Neural crest cell (in vitro differentiated cells): ENCODE measurements around the gene PRRG3. TPM values are rescaled to one million over a fixed set of nuclear protein-coding genes. Genes with fewer than 3 reads are reported as not detected.
A peak's percentile ranks its signal among the peaks of the same experiment; 100 is the strongest.

Source experiments
- DNase-seq: peaks from one replicate; pipeline ENCODE4 v3.0.0; 2021; ENCODE audit warnings: low read depth, mixed read lengths, low spot score
- H3K27ac Mint-ChIP-seq: one replicate; pipeline ENCODE4 v1.8.0; 2021; ENCODE audit warnings: mild to moderate bottlenecking, mixed read lengths; ENCODE audit not compliant: unreplicated experiment
- H3K27me3 Mint-ChIP-seq: 2 replicates; pipeline ENCODE4 v1.8.0; 2021; ENCODE audit warnings: low read depth, mild to moderate bottlenecking, mixed read lengths
- H3K36me3 Mint-ChIP-seq: 2 replicates; pipeline ENCODE4 v1.8.0; 2021; ENCODE audit warnings: low read depth, mild to moderate bottlenecking, mixed read lengths
- H3K4me1 Mint-ChIP-seq: 2 replicates; pipeline ENCODE4 v1.8.0; 2021; ENCODE audit warnings: mixed read lengths
- H3K4me3 Mint-ChIP-seq: one replicate; pipeline ENCODE4 v1.8.0; 2021; ENCODE audit warnings: mild to moderate bottlenecking, mixed read lengths
- H3K9me3 Mint-ChIP-seq: 2 replicates; pipeline ENCODE4 v1.8.0; 2021; ENCODE audit warnings: mixed read lengths
- CTCF ChIP-seq: fragments of 200-600 bp; sonication (generic); conservative IDR thresholded peaks from 2 replicates; pipeline ENCODE4 v1.5.0; 2021; ENCODE audit warnings: antibody characterized with exemption, mild to moderate bottlenecking
- long read RNA-seq: library from polyadenylated mRNA; unstranded; transcript quantifications from one replicate; pipeline ENCODE4 v2.0.0, GENCODE V29; 2020
- total RNA-seq: library from RNA; stranded (reverse); gene quantifications from 2 replicates; pipeline ENCODE4 v1.2.1, GENCODE V29; 2021

PRRG3 gene
- total RNA-seq: 2.6 and 2.9 TPM in 2 replicates
- long read RNA-seq: 0 reads

DNA sequence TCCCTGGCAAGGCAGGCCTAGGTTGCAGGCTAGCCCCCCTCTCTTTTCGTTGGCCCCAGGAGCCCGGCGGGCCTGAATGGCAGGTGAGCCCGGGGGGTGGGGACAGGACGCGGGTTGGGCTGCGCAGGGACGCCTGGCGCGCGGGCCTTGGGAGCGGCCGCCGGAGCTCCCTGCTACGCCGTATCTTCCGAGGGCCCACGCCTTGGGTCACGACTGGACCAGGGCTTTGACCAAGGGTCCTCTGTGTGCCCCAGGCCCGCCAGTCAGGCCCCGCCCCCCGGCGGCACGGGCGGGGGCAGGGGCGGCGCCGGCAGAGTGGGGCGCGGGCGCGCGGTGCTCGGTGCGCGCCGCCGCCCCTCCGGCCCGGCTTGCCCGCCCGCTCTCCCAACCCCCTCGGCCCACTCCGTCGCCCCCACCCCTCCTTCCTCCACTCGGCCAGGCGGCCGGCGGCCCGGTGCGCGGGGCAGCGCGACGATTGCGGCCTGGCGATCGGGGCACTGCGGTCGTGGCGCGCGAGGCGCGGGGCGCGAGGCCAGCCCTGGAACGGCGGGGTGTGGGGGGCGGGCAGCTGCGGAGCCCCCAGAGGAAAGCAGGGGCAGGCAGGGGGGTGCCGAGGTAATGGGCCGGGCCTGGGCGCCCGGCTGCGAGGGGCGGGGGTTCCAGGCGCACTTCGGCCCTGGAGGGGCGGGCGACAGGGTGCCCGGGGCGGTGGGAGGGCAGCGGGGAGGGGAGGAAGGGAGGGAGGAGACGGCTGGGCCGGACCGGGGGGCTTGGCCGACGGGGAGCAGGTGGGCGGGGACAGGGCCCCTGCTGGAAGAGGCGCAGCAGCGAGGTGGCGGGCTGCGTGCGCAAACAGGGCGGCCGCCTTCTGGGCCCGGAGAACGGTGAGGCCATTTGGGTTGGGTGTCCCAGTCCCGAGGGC is at the start of gene PRRG3:
Gene PRRG3 (plus strand): TSS at position 798 of the 922 bp plus-strand sequence. CDS start 3,357 bp downstream, outside the sequence.
- H3K4me3 Mint-ChIP-seq: peak within 1 kb of the TSS; percentile 68
- peaks cover 13% of the 10 kb centered on the region for H3K4me1 Mint-ChIP-seq
- peaks cover 19% of the 10 kb centered on the region for H3K27me3 Mint-ChIP-seq
- peaks cover 5% of the 10 kb centered on the region for H3K36me3 Mint-ChIP-seq
- TF ChIP-seq CTCF: no peak
- DNase-seq: peak; percentile 7
- peaks cover 8% of the 10 kb centered on the region for H3K9me3 Mint-ChIP-seq
- no peak within 1 kb of the TSS for H3K27ac Mint-ChIP-seq

DNA sequence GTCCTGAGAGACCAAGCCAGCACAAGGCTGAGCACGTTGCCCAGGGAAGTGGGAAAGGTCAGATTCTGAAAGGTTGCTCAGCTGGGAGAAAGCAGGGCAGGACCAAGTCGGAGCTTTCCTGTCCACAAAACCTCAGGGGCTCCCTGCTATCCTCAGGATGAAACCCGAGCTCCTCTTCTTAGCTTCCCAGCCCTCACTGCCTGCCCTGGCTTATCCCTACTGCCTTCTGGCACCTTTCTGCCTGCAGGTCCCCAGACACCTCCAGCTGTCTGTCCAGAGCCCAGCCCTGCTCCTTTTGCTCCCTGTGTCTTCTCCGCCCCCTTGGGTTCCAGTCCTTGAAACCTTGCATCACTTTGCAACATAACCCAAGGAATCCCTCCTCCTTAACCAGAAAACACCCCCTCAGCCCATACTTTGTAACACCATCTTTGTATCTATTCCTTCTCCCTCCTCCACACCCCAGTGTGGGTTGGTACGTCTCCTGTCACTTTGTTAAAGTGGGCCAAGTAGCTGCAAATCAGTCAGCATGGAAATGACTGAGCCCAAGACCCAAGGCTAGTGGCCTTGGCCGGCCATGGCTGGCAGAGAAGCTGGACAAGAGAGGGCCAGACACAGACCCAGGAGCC is 20.0 kb upstream of the PRRG3 start:
- no peak for TF ChIP-seq CTCF
- H3K9me3 Mint-ChIP-seq: peaks cover 3% of the 10 kb centered on the region
- no peaks in the 10 kb centered on the region for H3K4me1 Mint-ChIP-seq
- no peak overlapping the region for H3K27ac Mint-ChIP-seq
- no peak overlapping the region for H3K4me3 Mint-ChIP-seq
- no peaks in the 10 kb centered on the region for H3K36me3 Mint-ChIP-seq
- peaks cover 3% of the 10 kb centered on the region for H3K27me3 Mint-ChIP-seq
- DNase-seq: no peak

DNA sequence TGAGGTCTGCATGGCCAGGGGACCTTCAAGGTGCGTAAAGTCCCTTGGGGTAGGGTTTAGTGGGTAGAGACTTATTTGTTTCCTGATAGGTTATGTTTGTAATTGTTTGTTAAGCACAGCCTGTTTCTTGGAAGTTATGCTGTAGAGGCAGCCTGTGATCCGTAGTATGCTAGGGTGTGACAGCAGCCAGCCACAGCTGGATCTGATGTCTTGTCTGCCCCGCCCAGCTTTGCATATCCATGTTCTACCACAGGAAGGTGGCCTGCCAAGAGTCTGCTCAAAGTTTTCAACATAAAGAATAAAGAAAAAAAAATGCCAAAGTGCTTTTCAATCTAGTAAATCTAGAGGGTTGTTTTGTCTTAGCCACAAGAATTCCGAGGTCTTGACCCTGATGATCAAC is 19.1 kb upstream of the PRRG3 start:
- TF ChIP-seq CTCF: no peak
- H3K9me3 Mint-ChIP-seq: peaks cover 3% of the 10 kb centered on the region

DNA sequence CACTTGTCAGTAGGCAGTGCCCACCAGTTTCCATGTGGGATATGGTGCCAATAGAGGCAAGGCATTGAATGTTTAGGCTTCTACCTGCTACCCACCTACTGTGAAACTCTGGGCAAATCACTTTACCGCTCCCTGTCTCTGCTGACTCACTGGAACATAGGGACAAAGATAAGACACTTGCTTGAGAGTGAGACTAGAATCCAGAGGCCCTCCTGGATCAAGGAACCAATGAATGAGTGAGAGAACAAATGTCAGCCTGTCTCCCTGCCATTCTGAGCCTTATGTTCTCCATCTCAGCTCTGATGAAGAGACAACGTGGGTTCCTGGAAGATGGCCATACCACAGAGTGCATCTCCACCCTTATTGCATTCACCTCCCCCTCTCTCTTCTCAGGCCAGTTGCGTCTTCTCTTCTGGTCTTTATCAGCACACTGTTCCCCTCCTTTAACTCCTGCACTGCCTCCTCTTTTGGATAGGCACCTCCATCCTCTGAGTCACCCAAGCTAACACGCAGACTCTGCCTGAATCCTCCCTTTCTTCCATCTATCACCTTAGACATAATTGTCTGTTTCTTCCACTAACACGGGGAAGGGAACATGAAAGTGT is 15.4 kb upstream of the PRRG3 start:
- Mint-ChIP-seq H3K9me3 (peaks cover 7% of the 10 kb centered on the region), H3K36me3 (no peaks in the 10 kb centered on the region), H3K27ac (no peak overlapping the region), H3K4me3 (no peak overlapping the region), H3K27me3 (peaks cover 21% of the 10 kb centered on the region), H3K4me1 (no peaks in the 10 kb centered on the region)
- no peak for TF ChIP-seq CTCF
- DNase-seq: no peak

More for the DNA sequence above, 19.1 kb upstream of the PRRG3 start:
- Mint-ChIP-seq H3K27me3 (peaks cover 5% of the 10 kb centered on the region), H3K36me3 (no peaks in the 10 kb centered on the region), H3K4me1 (no peaks in the 10 kb centered on the region), H3K4me3 (no peak overlapping the region), H3K27ac (no peak overlapping the region)
- DNase-seq: no peak

GRCh38 chrX:151680805-151681204 is 14.5 kb upstream of the PRRG3 start:
- no peak overlapping the region for H3K4me3 Mint-ChIP-seq
- peaks cover 7% of the 10 kb centered on the region for H3K9me3 Mint-ChIP-seq
- peak; percentile 59 for DNase-seq
- H3K27me3 Mint-ChIP-seq: peaks cover 24% of the 10 kb centered on the region
- no peaks in the 10 kb centered on the region for H3K36me3 Mint-ChIP-seq
- TF ChIP-seq CTCF: peak; percentile 70
- H3K27ac Mint-ChIP-seq: no peak overlapping the region
- H3K4me1 Mint-ChIP-seq: no peaks in the 10 kb centered on the region
